Measurements from ENCODE around the gene PPP2R3B.

GRCh38 chrX:368811-369562, 17.7 kb downstream of the PPP2R3B start:
- TF ChIP-seq, protein P1, sequence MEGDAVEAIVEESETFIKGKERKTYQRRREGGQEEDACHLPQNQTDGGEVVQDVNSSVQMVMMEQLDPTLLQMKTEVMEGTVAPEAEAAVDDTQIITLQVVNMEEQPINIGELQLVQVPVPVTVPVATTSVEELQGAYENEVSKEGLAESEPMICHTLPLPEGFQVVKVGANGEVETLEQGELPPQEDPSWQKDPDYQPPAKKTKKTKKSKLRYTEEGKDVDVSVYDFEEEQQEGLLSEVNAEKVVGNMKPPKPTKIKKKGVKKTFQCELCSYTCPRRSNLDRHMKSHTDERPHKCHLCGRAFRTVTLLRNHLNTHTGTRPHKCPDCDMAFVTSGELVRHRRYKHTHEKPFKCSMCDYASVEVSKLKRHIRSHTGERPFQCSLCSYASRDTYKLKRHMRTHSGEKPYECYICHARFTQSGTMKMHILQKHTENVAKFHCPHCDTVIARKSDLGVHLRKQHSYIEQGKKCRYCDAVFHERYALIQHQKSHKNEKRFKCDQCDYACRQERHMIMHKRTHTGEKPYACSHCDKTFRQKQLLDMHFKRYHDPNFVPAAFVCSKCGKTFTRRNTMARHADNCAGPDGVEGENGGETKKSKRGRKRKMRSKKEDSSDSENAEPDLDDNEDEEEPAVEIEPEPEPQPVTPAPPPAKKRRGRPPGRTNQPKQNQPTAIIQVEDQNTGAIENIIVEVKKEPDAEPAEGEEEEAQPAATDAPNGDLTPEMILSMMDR (IDR thresholded peaks at IDR 0.05) = no peak
- no peak for TF ChIP-seq POLR2A (IDR thresholded peaks at IDR 0.05)

Data from testis (tissue), 2 donors.